BE2C (cell line): ENCODE results near the gene PSMD8.

Experiments used
- DNase-seq: peaks from one replicate; pipeline ENCODE4 v3.0.0-alpha.2; 2020
- H3K27me3 ChIP-seq: fragments of 250-450 bp; sonication (Bioruptor Pico); 2 replicates; pipeline ENCODE4 v1.5.1; 2020; ENCODE audit warnings: mild to moderate bottlenecking
- H3K36me3 ChIP-seq: fragments of 250-450 bp; sonication (Bioruptor Pico); 2 replicates; pipeline ENCODE4 v1.5.1; 2020; ENCODE audit warnings: mild to moderate bottlenecking
- H3K4me1 ChIP-seq: fragments of 250-450 bp; sonication (Bioruptor Pico); 2 replicates; pipeline ENCODE4 v1.5.1; 2020
- H3K4me3 ChIP-seq: 2 replicates; pipeline ENCODE4 v1.5.1; 2011; ENCODE audit warnings: low read depth, low read length
- H3K9me3 ChIP-seq: fragments of 250-450 bp; sonication (Bioruptor Pico); 2 replicates; pipeline ENCODE4 v1.5.1; 2020
- TF ChIP-seq, protein P1 (sequence below): IDR thresholded peaks from 2 replicates; pipeline ENCODE4 v1.5.1; 2012; ENCODE audit warnings: mild to moderate bottlenecking, low read depth, low read length

The PSMD8 gene

DNA sequence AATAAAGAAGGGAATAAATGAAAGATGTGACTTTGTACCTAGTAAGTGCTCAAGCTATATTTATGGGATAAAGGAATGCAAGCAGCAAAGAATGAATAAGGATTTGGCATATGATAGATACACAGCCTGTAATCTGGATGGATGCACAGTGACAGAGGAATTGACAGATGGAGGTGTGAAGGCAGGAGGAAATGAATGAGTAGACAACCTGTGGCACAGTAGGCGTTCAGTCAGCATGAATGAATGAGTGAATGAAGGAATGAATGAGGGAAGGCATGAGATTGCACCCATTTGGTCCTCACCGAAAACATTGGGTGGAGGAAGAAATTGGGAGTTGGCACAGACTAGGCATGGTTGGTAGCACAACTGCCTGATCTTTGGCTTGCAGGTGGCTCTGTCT lies 4.8 kb upstream of the PSMD8 start:
- Histone ChIP-seq H3K9me3 (no peaks in the 10 kb centered on the region), H3K36me3 (no peaks in the 10 kb centered on the region), H3K27me3 (no peaks in the 10 kb centered on the region), H3K4me1 (no peaks in the 10 kb centered on the region), H3K4me3 (no peak overlapping the region)
- no peak for DNase-seq
- TF ChIP-seq, protein P1, sequence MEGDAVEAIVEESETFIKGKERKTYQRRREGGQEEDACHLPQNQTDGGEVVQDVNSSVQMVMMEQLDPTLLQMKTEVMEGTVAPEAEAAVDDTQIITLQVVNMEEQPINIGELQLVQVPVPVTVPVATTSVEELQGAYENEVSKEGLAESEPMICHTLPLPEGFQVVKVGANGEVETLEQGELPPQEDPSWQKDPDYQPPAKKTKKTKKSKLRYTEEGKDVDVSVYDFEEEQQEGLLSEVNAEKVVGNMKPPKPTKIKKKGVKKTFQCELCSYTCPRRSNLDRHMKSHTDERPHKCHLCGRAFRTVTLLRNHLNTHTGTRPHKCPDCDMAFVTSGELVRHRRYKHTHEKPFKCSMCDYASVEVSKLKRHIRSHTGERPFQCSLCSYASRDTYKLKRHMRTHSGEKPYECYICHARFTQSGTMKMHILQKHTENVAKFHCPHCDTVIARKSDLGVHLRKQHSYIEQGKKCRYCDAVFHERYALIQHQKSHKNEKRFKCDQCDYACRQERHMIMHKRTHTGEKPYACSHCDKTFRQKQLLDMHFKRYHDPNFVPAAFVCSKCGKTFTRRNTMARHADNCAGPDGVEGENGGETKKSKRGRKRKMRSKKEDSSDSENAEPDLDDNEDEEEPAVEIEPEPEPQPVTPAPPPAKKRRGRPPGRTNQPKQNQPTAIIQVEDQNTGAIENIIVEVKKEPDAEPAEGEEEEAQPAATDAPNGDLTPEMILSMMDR, result no peak

DNA sequence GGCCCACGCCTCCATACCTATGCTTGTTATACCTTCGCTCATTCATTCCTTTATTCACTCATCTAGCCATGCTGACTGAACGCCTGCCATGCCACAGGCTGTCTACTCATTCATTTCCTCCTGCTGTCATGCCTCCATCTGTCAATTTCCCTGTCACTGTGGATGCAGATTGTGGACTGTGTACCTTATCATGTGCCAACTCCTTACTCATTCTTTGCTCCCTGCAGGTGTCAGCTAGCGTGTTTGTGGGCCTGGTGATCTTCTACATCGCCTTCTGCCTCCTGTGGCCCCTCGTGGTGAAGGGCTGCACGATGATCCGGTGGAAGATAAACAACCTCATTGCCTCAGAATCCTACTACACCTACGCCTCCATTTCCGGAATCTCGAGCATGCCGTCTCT lies 4.1 kb upstream of the PSMD8 start:
- no peaks in the 10 kb centered on the region for H3K36me3 ChIP-seq
- no peak overlapping the region for H3K4me3 ChIP-seq
- H3K27me3 ChIP-seq, result no peaks in the 10 kb centered on the region
- no peaks in the 10 kb centered on the region for H3K4me1 ChIP-seq
- TF ChIP-seq, protein P1, result no peak
- DNase-seq, result no peak
- no peaks in the 10 kb centered on the region for H3K9me3 ChIP-seq

DNA sequence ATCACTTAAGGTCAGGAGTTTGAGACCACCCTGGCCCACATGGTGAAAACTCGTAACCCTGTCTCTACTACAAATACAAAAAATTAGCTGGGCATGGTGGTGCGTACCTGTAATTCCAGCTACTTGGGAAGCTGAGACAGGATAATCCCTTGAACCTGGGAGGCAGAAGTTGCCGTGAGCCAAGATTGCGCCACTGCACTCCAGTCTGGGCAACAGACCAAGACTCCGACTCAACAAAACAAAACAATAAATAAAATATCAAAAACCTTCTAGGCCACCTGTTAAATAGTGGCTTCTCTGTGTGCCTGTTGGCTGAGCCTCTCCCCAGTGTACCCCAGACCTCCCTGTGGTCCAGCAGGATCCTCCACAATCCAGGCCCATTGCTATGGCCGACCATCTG lies 3.3 kb upstream of the PSMD8 start:
- DNase-seq, result no peak
- TF ChIP-seq, protein P1, result no peak
- Histone ChIP-seq H3K4me3 (no peak overlapping the region), H3K4me1 (no peaks in the 10 kb centered on the region; the same call in 1 of the 2 replicates), H3K9me3 (no peaks in the 10 kb centered on the region), H3K27me3 (no peaks in the 10 kb centered on the region), H3K36me3 (peaks cover 2% of the 10 kb centered on the region)

DNA sequence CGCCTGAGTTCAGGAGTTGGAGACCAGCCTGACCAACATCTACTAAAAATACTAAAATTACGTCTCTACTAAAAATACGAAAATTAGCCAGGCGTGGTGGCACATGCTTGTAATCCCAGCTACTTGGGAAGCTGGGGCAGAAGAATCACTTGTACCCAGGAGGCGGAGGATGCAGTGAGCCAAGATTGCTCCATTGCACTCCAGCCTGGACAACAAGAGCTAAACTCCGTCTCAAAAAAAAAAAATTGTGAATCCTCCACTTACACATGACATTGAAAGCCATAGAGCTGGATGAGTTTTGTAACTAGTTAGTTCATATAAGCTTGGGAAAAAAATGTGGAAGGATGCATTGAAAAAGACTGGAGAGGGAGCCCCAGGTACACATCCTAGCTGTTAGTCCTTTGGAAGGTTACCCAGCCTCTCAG lies 452 bp upstream of the PSMD8 start:
- peak overlapping the region; percentile 99 for H3K4me3 ChIP-seq
- H3K27me3 ChIP-seq, result no peaks in the 10 kb centered on the region
- no peaks in the 10 kb centered on the region; the same call in 1 of the 2 replicates for H3K4me1 ChIP-seq
- TF ChIP-seq, protein P1, result no peak
- peaks cover 18% of the 10 kb centered on the region for H3K36me3 ChIP-seq
- DNase-seq, result no peak
- no peaks in the 10 kb centered on the region for H3K9me3 ChIP-seq

DNA sequence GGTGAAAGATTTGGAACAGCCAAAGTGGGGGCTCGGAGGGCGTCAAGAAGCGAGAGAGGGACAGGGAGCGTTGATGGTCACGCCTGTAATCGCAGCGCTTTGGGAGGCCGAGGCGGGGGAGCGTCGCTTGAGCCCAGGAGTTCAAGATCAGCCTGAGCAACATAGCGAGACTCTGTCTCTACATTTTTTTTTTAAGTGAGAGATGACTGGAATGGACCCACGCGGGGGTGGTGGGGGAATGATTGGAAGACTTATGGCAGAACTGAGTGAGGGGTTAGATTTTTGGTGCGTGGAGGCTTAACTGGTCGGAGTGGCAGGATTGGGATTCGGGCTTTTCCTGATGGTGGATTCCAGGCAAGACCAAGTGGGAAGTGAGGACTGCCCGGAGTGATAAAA lies 725 bp downstream of the PSMD8 start:
- H3K9me3 ChIP-seq, result no peaks in the 10 kb centered on the region
- no peaks in the 10 kb centered on the region; the same call in 1 of the 2 replicates for H3K4me1 ChIP-seq
- no peaks in the 10 kb centered on the region for H3K27me3 ChIP-seq
- H3K4me3 ChIP-seq, result peak overlapping the region; percentile 99
- no peak for DNase-seq
- H3K36me3 ChIP-seq, result peaks cover 28% of the 10 kb centered on the region
- TF ChIP-seq, protein P1, result no peak

DNA sequence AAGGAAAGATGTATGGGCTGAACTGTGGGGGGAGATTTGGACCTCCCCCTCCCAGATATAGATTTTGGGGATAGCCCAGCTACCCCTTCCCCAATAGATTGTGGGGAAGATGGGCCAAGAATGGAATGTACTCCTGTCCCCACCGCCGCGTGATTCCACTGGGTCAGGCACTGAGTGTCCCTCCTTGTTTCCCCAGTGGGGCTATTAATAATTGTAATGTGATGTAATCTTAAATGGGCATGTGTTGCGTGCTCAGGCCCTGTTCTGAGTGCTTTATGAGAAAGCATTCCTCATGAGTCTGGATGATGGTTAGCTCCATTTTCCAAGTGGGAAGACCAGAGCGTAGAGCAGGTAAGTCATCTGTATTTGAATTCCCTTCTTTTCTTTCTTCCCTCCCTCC lies 1.4 kb downstream of the PSMD8 start:
- H3K27me3 ChIP-seq, result no peaks in the 10 kb centered on the region
- no peaks in the 10 kb centered on the region for H3K9me3 ChIP-seq
- peak overlapping the region; percentile 99 for H3K4me3 ChIP-seq
- H3K4me1 ChIP-seq, result no peaks in the 10 kb centered on the region; the same call in 1 of the 2 replicates
- H3K36me3 ChIP-seq, result peaks cover 31% of the 10 kb centered on the region
- TF ChIP-seq, protein P1, result no peak
- DNase-seq, result no peak
